Activated T-cell treated with anti-CD3 and anti-CD28 coated beads, Interleukin-2, amount 50 U/mL, for 48 hours (primary cell): ENCODE data around the gene UBAC2.
A peak's percentile ranks its signal among the peaks of the same experiment; 100 is the strongest.

Experiments used
- DNase-seq, 2 experiments: peaks; one replicate each; pipeline ENCODE4 v3.0.0-alpha.2; 2020

The UBAC2 gene

DNA sequence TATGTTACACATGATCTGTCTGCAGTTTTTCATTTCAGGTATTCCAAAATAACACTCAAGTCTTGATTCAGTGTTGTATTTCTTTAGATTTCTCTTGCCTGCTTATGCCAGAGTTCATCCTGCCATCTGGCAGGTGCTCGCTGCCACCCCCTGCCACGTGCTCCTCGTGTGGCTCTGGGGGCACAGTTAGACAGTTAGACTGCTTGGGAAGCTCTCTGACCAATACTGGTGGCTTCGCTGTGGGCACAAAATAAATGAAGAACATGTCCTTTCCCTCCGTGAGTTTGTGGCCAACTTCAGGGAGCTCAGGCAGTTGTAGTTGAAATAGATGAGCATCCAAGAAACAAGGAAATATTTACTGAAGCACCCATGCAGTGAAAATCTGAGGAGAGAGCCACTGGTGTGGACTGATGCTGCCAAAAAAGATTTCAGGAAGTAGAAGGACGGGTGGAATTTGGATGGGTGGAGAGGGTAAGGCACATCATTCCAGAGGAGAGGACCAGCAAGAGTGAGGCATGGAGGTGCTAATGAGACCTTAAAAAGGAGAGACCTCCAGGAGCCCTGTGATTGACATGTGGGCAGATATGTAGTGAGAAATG, 144.1 kb downstream of the UBAC2 start:
- DNase-seq = no peak

DNA sequence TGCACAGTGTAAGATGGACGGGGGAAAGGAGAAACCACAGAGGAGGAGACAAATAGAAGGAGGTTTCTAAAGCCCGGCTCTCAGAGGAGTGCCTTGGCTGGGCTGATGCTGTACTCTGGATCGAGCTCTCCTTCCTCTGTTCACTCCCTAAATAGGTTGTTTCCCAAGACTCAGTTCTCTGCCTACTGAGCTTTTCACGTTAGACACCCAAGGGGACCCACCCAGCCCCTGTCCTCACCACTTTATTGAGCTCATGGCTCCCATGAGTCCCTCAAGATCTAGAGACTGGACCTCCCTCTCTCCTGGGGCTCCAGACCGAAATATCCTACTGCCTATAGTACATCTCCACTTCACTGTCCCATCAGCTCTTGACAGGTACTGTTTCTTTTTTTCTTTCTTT, 144.7 kb downstream of the UBAC2 start:
- DNase-seq = no peak

DNA sequence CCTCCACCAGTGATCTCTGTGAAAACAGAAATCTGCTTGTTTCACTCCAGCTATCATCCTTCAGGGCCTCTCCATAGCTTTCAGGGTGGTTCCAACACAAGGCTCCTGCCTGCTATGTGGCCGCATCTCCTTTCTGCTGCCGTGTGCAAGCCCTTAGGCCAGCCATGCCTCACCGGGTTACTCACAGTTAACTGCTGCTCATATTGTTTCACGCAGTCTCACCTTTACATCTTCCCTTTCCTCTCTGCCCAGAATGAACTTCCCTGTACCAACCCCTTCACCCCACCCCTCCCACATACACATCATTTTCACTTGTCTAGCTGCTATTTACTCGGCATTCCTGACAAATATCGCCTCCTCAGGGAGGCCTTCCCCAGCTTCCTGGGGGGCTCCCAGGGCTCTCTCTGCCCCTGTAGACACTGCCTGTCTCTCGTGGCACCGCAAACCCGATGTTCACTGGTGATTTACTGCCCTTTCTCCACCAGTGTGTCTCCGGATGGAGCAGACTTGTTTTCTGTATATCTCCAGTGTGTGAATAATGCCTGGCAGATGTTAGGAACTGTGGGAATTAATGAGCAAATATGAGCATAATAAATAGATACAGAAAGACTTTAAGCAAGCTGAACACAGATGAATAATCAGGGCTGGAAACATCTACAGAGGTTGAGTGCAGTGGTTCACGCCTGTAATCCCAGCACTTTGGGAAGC, 145.8 kb downstream of the UBAC2 start:
- DNase-seq = no peak

DNA sequence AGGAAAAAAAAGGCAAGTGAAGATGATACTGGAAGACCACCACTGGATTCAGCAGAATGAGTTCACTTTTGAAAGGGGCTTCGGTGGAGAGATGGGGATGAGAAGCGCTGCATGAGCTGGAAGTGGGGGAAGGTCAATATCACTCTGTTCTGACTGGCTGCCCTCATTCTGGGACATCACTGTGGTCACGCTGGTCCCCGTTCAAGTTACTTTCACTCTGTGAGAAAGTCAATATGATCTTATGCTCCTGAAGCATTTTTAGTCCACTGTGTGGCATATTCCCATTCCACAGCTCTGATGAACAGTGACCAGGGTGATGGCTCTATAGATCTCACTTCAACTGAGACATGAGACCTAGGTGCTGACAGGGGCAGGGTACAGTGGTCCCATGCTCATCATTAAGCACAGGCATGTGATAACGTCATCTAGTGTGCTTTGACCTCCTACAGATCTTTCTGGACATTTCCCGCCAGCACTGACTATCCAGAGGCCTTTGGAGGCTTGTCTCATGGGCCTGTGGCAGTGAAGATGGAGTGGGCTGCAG, 146.8 kb downstream of the UBAC2 start:
- no peak for DNase-seq

DNA sequence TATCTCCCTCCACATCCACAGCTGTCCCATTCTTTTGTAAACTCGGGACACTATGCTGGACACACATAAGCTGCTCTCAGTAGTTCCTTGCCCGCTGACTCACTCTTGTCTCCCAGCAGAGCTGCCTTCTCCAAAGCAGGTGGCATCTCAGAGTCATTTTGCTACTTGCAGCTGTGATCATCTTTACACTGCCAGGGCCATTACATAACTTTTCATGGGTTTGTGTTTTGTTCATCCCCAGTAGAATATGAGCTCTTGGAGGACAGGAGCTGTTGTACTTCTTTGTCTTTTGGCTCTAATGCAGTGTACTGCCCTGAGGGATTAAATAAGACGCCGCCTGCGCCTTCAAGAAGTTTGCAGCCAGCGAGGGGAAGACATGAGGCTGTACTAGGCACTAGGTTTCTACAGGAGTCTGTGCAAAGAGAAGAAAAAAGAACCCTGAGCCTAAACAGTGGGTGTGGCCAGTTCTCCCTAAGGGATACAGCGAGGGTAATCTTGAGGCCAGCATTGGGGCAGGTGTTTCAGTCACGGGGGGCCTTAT, 147.3 kb downstream of the UBAC2 start:
- no peak for DNase-seq

DNA sequence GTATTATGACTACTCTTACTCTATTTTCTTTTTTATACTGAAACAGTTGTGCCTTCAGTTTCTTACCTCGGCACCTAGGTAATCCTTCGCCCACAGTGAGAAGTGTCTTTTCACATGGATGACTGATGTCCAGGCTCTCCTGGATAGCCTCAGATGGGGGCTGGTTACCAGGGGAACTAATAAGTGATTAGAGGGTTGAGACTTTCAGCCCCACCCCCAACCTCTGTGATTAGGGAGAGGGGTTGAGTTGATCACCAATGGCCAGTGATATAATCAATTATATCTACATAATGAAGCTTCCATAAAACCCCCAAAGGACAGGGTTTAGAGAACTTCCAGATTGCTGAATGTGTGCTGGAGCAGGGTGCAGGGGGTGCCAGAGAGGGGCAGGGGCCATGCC, 149.5 kb downstream of the UBAC2 start:
- no peak for DNase-seq

DNA sequence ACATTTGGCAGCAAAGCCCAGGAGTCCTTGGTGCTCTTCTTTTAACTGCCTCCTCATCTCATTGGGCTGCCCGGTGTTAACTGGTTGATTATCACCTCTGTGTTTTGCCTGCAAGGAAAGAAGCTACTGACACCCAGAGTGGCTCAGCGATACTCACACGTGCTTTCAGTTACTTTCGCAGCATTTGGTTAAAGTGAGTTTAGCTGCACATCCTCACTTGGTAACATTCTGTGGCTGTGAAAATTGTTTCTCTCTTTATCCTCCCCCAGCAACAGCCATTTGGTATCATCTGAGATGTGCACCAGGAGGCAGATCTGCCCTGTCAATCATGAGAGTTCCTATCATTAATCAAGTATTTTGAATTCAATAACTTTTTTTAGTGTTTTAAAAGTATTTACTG, 151.1 kb downstream of the UBAC2 start:
- DNase-seq = no peak

DNA sequence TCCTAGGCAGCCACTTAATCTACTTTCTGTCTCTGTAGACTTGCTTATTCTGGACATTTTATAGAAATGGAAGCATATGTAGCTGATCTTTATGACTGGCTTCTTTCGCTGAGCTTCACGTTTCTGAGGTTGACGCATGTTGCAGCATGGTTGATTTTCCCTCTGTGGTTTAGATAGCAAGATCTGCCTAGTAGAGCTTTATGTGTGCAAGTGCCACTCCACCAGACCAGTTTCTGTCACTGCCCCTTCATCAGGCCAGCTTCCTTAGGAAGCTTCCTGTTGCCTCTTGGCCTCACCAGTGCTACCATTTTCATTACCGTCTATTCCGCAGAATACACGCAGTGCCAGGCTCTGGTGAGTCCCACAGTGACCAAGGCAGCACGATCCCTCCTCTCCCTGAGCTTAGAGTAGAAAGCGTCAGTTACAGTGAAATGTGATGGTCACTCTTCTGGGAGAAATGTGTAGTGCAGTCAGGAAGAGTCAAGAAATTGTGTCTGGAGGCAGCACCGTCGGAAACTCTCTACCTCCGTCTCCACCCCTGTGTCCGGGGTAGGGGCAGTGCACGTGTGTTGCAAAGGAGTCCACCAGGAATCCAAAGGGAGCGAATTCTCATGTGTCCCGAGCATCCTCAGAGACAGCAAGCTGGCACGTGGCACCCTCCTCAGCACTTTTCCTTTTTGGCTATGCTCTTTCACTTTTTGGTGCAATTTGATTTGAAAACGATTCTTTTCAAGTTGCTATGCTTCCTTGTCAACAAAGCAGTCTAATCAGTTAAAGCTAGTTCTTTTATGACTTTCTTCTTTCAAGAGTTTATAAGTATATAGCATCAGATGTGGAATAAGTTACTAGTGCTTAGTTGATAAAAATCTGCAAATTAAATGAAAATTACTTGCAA, 151.9 kb downstream of the UBAC2 start:
- peak; percentile 57 to 62 for DNase-seq

DNA sequence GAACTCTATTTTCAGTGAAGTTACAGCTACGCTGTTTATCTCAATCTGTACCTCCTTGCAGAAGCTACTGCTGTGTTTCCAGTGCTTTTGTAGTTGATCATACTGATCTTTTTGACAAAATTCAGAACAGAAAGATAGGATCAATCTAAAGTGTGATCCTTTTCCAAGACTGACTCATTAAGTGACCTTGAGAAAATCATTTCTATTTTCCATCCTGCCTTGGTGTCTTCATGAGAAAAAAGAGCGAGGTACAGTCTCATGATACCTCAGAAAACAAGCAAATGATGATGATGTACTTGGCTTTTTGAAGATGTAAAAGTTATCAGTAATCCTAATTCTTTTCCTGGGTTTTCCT, 152.6 kb downstream of the UBAC2 start:
- DNase-seq = no peak

DNA sequence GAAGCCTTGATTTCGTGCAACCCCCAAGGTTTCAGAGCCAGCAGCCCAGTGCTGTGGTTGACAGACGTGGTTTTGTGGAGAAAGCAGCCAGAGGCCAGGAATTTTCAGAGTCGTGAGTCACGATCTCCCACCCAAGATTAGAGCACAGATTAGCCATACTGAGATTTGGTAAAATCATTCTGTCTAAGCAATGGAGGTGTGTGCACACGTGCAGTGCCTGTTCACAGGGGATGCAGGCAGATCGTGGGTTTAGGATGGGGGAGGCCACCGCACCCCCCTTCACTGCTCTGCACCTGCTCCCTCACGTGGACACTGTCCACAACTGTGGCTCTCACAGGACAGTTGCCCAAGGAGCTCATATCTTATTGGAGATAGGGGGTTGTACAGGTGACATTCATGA, 153.2 kb downstream of the UBAC2 start:
- DNase-seq = peak; percentile 58 to 61

DNA sequence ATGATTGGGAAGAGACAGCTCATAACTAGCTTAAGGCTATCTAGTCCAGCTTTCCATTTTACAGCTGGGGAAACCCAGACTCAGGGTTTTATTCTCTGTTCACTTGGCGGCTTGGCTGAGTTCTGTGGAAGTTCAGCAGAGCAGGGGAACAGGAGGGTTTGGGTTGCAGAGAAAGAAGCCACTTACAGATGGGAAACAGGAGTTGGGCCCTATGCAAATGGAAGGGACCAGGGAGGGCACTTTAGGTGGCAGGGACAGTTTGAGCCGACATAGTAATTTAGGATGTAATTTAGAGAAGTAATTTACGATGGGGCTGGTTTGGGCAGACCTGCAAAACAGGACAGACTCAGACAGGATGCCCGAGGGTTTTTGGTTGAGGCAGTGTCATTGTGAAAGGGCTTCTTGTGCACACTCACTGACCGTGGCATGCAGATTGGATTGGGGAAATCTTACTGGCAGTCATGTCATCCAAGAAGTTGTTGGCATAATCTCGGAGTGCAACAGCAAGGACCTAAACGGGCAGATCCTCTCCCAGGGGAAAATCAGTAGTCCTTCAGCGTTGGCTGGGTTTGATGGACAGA, 153.8 kb downstream of the UBAC2 start:
- peak; percentile 61 to 64 for DNase-seq

DNA sequence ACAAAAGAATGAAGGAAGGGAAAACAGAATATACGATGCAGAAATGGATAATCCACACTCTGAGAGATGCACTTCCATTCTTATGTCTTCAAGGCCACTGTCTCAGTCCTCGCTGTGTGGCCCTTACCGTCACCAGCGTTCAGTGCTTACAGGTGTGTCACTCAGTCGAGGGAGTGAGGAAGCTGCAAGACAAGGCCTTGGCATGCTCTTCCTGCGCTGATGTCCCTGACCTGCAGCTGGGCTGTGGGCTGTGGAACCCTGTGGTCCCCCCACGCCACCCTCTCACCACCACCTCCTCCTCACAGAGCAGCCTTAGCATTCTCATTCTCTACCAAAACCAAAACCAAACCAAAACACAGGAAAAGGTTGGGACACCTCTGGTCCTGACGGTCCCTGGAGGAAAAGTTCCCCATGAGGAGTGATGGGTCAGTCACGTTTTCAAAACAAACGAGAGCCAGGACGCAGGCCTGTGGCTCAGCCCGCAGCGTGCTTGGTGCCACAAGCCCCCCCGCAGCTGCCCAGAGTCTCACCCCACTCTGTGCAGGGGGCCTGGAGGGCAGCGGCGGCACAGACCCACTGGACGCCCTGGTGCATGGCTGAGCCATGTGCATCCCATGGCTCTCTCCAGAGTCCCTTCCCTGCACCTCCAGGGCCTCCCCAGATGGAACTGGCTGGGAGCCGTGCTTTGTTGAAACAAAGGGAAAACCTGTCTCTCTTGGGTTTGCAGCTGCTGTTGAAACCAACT, 154.8 kb downstream of the UBAC2 start:
- DNase-seq = no peak

DNA sequence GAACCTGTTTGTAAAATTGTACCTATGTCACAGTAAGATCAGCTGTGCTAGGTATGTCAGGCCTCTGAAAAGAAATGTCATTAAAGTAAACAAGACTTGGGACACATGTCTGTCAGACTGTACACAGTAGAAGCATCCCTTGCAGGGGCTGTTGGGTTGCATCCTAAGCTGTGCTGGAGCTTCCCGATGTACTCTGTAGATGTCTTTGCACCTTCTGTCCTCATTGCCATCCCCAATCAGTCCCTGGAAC, 155.3 kb downstream of the UBAC2 start:
- no peak for DNase-seq

DNA sequence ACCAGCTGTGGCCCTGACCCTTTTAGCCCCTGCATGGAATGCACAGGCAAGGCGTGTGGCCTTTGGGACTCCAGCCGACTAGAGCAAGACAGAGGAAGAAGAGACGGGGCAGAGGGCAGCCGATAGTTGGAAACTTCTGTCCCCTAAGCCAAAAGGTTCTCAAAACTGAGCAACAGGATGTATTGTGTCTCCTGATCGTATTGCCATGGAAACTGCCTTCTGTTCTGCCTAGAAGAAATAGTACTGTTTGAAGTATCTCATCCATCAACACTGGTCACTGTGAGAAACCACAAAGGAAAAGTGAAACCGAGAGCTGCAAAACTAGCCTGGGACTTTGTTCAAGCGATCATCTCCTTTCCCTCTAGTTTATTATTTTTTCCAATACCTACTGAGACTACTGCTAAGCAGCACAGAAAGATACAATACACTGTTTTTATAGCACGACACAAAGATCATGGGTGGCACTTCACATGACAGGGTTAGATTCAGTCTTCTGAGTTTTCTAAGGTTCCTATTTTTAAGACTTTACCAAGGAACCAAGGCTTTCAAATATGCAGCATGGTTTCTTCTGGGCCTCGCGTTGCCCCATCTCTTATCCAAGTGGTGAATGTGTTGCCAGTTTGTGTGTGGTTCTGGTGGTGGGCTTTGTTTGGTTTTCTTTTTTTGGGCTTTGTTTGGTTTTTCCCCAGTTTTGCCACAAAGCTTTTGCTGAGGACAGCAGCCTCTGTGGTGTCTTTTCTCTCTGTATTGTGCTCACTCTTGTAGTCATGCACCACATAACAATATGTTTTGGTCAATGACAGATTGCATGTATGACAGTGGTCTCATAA, 155.8 kb downstream of the UBAC2 start:
- peak; percentile 55 to 61 for DNase-seq

DNA sequence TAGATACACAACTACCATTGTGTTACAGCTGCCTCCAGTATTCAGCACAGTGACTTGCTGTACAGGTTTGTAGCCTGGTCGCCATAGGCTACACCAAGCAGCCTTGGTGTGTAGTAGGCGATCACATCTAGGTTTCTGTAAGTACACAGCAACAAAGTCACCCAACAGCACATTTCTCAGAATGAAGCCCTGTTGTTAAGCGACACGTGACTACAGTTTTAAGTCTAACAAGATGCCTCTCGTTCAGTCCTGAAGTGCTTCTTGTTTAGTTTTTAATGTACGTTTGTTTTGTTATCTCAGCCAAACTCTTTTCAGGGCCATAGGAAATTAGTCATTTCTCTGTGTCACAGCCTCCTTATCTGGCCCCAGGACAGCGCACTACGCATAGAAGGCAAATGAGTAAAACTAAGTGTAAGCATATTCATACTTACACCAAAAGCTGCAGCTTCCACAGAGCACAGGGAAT, 156.5 kb downstream of the UBAC2 start:
- DNase-seq = peak; percentile 65 to 70

DNA sequence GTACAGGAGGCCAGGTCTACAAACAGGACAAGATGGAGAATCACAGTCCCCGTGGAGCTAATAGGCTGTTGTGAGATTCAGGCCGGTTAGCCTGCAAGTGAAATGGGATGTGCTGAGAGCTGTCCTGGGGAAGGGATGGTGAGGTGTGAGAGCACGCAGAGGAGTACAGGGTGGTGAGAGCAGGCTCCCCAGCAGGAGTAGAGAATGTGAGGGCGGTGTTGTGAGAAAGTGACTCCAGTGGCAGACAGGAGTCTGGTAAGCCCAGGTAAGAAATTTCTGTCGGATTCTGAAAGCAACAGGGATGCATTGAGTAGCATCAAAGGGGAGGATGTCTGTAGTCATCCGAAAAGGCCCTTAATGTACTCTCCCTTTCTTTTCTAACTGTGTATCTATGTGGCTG, 157.3 kb downstream of the UBAC2 start:
- peak; percentile 48 to 58 for DNase-seq

DNA sequence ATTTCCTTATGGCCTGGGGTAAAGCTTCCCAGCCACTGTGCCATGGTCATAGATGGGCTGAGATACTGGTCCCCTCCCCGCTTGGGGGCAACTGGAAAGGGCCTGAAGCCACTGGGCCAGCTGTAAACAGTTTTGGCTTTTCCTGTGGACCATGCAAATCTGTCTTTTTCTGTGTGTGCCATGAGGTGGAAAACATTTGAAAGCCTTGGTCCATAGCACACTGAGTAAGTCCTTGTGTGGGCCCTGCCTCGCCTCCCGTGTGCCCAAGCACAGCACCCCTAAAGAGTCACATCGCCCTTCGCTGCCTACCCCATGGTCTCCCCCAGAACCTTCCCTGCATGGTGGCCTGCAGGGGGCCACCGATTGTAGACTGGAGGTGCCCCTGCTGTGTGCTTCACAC, 158.9 kb downstream of the UBAC2 start:
- no peak for DNase-seq

DNA sequence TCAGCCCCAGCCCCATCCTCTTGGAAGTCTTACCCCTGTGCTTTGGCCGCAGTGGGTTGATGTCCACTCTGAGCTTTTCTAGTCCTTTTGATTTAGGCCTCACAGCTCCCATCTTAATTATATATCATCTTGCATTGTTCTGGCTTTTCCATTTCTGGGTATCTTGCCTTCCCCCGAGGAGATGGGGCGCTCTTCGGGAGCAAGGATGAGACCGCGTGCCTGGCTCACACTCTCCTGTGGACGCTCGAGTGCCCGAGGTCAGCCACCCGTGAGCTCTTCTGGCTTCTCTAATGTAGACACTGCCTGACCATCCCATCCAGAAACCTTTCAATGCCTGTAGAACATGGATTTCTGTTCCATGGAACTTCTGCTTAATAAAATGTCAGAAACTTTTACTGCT, 160.0 kb downstream of the UBAC2 start:
- no peak for DNase-seq

DNA sequence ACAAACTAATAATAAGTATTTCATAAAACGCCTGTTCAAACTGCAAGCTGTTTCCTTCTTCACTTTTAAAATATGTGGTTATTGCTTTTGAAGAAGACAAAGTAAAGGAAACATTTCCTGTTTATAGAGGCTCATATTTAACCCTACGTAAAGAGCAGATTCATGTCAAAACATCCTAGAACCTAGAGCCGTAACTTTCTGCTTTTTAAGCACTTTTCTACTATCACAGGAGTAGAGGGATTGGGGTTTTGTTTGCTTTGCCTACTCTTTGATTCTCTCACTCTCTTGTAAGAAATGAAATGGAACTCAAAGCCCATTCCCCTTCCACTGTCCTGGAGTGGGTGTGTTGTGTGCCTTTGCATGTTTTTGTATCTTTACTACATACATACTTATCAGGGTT, 160.5 kb downstream of the UBAC2 start:
- no peak for DNase-seq

DNA sequence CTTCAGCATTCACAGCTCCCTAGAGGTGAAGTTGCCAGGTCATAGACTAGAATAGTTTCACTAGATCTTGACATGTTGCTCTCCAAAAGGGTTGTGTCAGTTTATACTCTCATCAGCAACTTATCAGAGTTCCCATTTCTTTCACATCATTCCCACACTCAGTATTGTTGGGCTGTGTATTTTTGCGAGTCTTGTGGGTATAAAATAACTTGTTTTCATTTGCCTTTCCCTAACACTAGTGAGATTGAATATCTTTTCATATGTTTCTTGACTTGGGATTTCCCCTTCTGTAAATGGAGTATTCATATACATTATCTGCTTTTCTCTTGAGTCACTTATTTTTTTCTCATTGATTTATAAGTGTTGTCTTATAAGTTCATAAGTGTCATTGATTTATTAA, 161.7 kb downstream of the UBAC2 start:
- DNase-seq = no peak

DNA sequence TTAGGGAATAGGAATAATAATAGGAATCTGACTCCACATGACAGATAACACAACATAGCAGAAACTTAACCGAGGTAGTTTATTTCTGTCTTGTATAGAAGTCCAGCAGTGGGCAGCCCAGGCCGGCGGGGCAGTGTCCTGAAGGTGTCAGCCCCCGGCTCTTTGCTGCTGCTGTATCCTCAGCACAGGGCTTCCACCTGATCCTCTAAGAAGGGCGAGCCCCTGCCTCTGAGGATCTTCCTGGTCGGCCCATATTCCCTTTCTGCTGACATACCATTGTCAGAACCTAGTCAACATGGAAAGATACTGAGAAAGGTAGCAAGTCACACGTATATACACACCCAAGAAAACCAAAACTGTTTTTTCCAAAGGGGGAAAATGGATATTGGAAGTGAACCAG, 162.7 kb downstream of the UBAC2 start:
- no peak for DNase-seq

DNA sequence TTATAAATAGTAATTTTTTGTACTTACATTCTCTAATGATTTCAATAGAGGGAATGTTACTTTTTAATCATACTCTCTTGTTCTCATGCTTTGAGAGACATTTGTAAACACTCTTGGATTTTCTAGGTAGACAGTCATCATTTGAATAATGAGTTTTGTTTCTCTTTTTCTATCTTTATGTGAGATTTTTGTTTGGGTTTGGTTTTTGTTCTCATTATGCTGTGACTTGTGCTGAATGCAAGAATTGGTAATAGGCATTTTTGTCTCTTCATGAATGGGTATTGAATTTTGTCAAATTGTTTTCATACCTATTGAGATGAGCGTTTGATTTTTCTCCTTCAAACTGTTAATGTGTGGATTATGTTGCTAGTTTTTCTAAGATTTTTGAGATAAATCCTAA, 163.3 kb downstream of the UBAC2 start:
- no peak for DNase-seq
